RWPE1 (cell line): ENCODE measurements around the gene OGN.

Experiments
- CTCF ChIA-PET: fragments of 350-600 bp; sonication (Branson Sonifier 250); formaldehyde crosslinking; extraction: SDS; loops from one replicate; lab custom pipeline; 2021; lab: Yijun Ruan, JAX
- POLR2A ChIA-PET: fragments of 400-600 bp; formaldehyde crosslinking; extraction: SDS; loops from one replicate; lab custom pipeline; 2020; ENCODE audit warnings: antibody characterized with exemption; ENCODE audit not compliant: low non-redundant PET; lab: Yijun Ruan, JAX
- DNase-seq: peaks from one replicate; pipeline ENCODE4 v3.0.0; 2012; ENCODE audit warnings: low spot score
- H3K27ac ChIP-seq: fragments of 450-650 bp; 2 replicates; pipeline ENCODE4 v1.5.1; 2017
- TF ChIP-seq, protein P1 (sequence below): fragments of 450-650 bp; conservative IDR thresholded peaks from 2 replicates; pipeline ENCODE4 v1.5.1; 2017; ENCODE audit warnings: low read depth, mild to moderate bottlenecking

Gene OGN

DNA sequence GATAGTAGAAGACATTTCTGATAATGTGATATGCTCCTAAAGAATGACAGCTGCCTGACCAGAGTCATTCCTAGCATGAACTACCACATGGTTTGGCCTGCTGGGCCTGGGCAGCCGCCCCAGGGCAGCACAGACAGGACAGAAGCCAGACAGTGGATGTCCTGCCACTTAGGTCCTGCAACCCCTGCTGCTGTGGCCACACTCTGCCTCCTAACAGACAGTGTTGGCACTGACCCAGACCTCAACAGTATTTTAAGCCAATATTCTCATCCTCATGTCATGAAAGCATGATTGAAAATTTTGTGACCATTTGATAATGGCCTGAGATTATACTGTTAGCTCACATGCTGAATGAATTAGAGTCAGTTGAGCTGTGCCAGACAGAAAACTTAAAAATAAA lies 62.8 kb downstream of the OGN start:
- DNase-seq, result no peak
- CTCF ChIA-PET, result interaction anchor here (0.6 kb wide), 1 partner anchor 13 kb away, joined by 3 read pairs; no protein-coding TSS in a partner anchor
- POLR2A ChIA-PET, result no interaction called here
- H3K27ac ChIP-seq, result no peak overlapping the region
- TF ChIP-seq, protein P1, sequence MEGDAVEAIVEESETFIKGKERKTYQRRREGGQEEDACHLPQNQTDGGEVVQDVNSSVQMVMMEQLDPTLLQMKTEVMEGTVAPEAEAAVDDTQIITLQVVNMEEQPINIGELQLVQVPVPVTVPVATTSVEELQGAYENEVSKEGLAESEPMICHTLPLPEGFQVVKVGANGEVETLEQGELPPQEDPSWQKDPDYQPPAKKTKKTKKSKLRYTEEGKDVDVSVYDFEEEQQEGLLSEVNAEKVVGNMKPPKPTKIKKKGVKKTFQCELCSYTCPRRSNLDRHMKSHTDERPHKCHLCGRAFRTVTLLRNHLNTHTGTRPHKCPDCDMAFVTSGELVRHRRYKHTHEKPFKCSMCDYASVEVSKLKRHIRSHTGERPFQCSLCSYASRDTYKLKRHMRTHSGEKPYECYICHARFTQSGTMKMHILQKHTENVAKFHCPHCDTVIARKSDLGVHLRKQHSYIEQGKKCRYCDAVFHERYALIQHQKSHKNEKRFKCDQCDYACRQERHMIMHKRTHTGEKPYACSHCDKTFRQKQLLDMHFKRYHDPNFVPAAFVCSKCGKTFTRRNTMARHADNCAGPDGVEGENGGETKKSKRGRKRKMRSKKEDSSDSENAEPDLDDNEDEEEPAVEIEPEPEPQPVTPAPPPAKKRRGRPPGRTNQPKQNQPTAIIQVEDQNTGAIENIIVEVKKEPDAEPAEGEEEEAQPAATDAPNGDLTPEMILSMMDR, result no peak

DNA sequence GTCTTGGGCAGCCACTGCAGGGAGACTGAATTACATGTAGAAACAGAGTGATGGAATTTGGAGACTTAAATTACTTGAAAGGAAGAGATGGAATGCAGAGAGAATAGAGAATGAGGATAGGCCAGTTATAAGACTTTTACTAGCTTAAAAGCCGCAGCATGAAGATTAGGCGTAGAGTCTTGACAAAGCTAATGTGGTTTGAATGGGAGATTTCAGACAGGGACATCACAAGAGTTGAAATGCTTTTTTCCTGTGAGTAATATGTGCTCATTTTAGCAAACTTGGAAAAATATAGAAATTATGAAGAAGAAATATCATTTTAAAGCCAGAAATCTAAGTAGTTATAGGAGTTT lies 71.1 kb downstream of the OGN start:
- DNase-seq, result no peak
- H3K27ac ChIP-seq, result no peak overlapping the region
- TF ChIP-seq, protein P1, result no peak
- POLR2A ChIA-PET, result no interaction called here
- CTCF ChIA-PET, result interaction anchor here (0.6 to 0.7 kb wide), 3 partner anchors 108 to 256 kb away, joined by 3 to 4 read pairs (median 3); no protein-coding TSS in a partner anchor
